SU-DHL-6 (cell line): ENCODE measurements around the gene EEFSEC.

Source experiments
- H2AFZ ChIP-seq: fragments of 200-600 bp; sonication (generic); 2 replicates; pipeline ENCODE4 v1.6.1; 2014; ENCODE audit warnings: low read depth, mild to moderate bottlenecking, moderate library complexity, mixed read lengths, antibody characterized with exemption, low read length; ENCODE audit not compliant: severe bottlenecking
- H3F3A ChIP-seq: fragments of 200-600 bp; shearing (Covaris generic); 2 replicates; pipeline ENCODE4 v1.6.0; 2016; ENCODE audit warnings: antibody characterized with exemption, mild to moderate bottlenecking; ENCODE audit not compliant: insufficient read depth
- H3K27ac ChIP-seq: fragments of 200-600 bp; sonication (generic); 2 replicates; pipeline ENCODE4 v1.5.1; 2016; ENCODE audit warnings: low read depth, mild to moderate bottlenecking, low read length, moderate library complexity, mixed read lengths
- H3K27me3 ChIP-seq: fragments of 200-600 bp; sonication (generic), shearing (Covaris generic); 2 replicates; pipeline ENCODE4 v1.6.0; 2014; ENCODE audit warnings: mild to moderate bottlenecking, low read length
- H3K36me3 ChIP-seq: fragments of 200-600 bp; sonication (generic); 2 replicates; pipeline ENCODE4 v1.6.1; 2014; ENCODE audit warnings: mild to moderate bottlenecking, low read length, mixed read lengths
- H3K4me2 ChIP-seq: fragments of 300-600, 200-600 bp; shearing (Covaris generic), sonication (generic); 2 replicates; pipeline ENCODE4 v1.6.0; 2014; ENCODE audit warnings: low read length, low read depth, mild to moderate bottlenecking; ENCODE audit not compliant: poor library complexity, severe bottlenecking
- H3K4me3 ChIP-seq: fragments of 200-600 bp; sonication (generic); 2 replicates; pipeline ENCODE4 v1.5.1; 2014; ENCODE audit warnings: antibody characterized with exemption, low read length, mild to moderate bottlenecking, mixed read lengths; ENCODE audit not compliant: insufficient read depth, poor library complexity, severe bottlenecking
- H3K79me2 ChIP-seq: fragments of 200-600 bp; sonication (generic); 2 replicates; pipeline ENCODE4 v1.6.1; 2014; ENCODE audit warnings: mild to moderate bottlenecking, low read length, moderate library complexity; ENCODE audit not compliant: insufficient read depth
- H3K9ac ChIP-seq: fragments of 200-600 bp; sonication (generic); 2 replicates; pipeline ENCODE4 v1.7.0; 2014; ENCODE audit warnings: mild to moderate bottlenecking, low read length
- H3K9me2 ChIP-seq: fragments of 200-600 bp; sonication (generic); replicated peaks from 2 replicates; pipeline ENCODE4 v1.6.1; 2014; ENCODE audit warnings: low read length; ENCODE audit not compliant: insufficient read depth
- H3K9me3 ChIP-seq: fragments of 200-600 bp; sonication (generic); 2 replicates; pipeline ENCODE4 v1.6.1; 2014; ENCODE audit warnings: low read length, mixed read lengths; ENCODE audit not compliant: insufficient read depth
- H4K20me1 ChIP-seq: fragments of 200-600 bp; sonication (generic); 2 replicates; pipeline ENCODE4 v1.6.1; 2014; ENCODE audit warnings: low read depth, mild to moderate bottlenecking, antibody characterized with exemption, low read length, moderate library complexity, mixed read lengths
- CTCF ChIP-seq: fragments of 200-600 bp; sonication (generic); IDR thresholded peaks from one replicate; pipeline ENCODE4 v1.5.1; 2017; ENCODE audit warnings: antibody characterized with exemption, mild to moderate bottlenecking, low read length, moderate library complexity; ENCODE audit not compliant: insufficient read depth, poor library complexity, severe bottlenecking
- EZH2phosphoT487 ChIP-seq: fragments of 200-600 bp; sonication (generic), shearing (Covaris generic); conservative IDR thresholded peaks from 2 replicates; pipeline ENCODE4 v1.6.1; 2018; ENCODE audit warnings: mild to moderate bottlenecking, antibody characterized with exemption, low read length, moderate library complexity, mixed read lengths

EEFSEC gene

GRCh38 chr3:128443771-128444170 lies 290.5 kb downstream of the EEFSEC start:
- Histone ChIP-seq H3K27me3 (no peaks in the 10 kb centered on the region), H3K9me3 (no peaks in the 10 kb centered on the region), H2AFZ (no peak overlapping the region), H3K9ac (no peak overlapping the region), H3F3A (no peaks in the 10 kb centered on the region), H3K4me3 (no peak overlapping the region), H4K20me1 (no peaks in the 10 kb centered on the region), H3K4me2 (no peak overlapping the region), H3K9me2 (no peaks in the 10 kb centered on the region), H3K36me3 (no peaks in the 10 kb centered on the region), H3K27ac (no peak overlapping the region), H3K79me2 (no peaks in the 10 kb centered on the region)
- TF ChIP-seq EZH2phosphoT487 (no peak), CTCF (no peak)

GRCh38 chr3:128445357-128445756 lies 292.1 kb downstream of the EEFSEC start:
- H3F3A ChIP-seq = no peaks in the 10 kb centered on the region
- H4K20me1 ChIP-seq = no peaks in the 10 kb centered on the region
- H3K9ac ChIP-seq = no peak overlapping the region
- no peaks in the 10 kb centered on the region for H3K27me3 ChIP-seq
- H3K9me2 ChIP-seq = no peaks in the 10 kb centered on the region
- H3K9me3 ChIP-seq = no peaks in the 10 kb centered on the region
- no peak overlapping the region for H2AFZ ChIP-seq
- no peak overlapping the region for H3K27ac ChIP-seq
- no peaks in the 10 kb centered on the region for H3K36me3 ChIP-seq
- no peak overlapping the region for H3K4me3 ChIP-seq
- H3K79me2 ChIP-seq = no peaks in the 10 kb centered on the region
- TF ChIP-seq EZH2phosphoT487 (no peak), CTCF (no peak)
- no peak overlapping the region for H3K4me2 ChIP-seq

- no peak overlapping the region for H3K27ac ChIP-seq
- no peaks in the 10 kb centered on the region for H3K79me2 ChIP-seq
- H4K20me1 ChIP-seq = no peaks in the 10 kb centered on the region
- no peak overlapping the region for H3K9ac ChIP-seq
- H3F3A ChIP-seq = no peaks in the 10 kb centered on the region
- no peaks in the 10 kb centered on the region for H3K9me3 ChIP-seq
- H3K9me2 ChIP-seq = no peaks in the 10 kb centered on the region
- no peaks in the 10 kb centered on the region for H3K27me3 ChIP-seq
- no peak overlapping the region for H3K4me3 ChIP-seq
- no peaks in the 10 kb centered on the region for H3K36me3 ChIP-seq
- TF ChIP-seq EZH2phosphoT487 (no peak), CTCF (no peak)
- H2AFZ ChIP-seq = no peak overlapping the region
- H3K4me2 ChIP-seq = no peak overlapping the region
Observed at GRCh38 chr3:128446821-128447220, 293.5 kb downstream of the EEFSEC start.

- no peak overlapping the region for H2AFZ ChIP-seq
- H4K20me1 ChIP-seq = no peaks in the 10 kb centered on the region
- no peak overlapping the region for H3K4me2 ChIP-seq
- H3K9me2 ChIP-seq = no peaks in the 10 kb centered on the region
- no peak overlapping the region for H3K27ac ChIP-seq
- H3K9me3 ChIP-seq = no peaks in the 10 kb centered on the region
- H3K9ac ChIP-seq = no peak overlapping the region
- H3K79me2 ChIP-seq = no peaks in the 10 kb centered on the region
- no peaks in the 10 kb centered on the region for H3K36me3 ChIP-seq
- H3K4me3 ChIP-seq = no peak overlapping the region
- H3F3A ChIP-seq = no peaks in the 10 kb centered on the region
- H3K27me3 ChIP-seq = no peaks in the 10 kb centered on the region
- TF ChIP-seq EZH2phosphoT487 (no peak), CTCF (no peak)
Observed at GRCh38 chr3:128447561-128448013, 294.3 kb downstream of the EEFSEC start.
